GM12892 (cell line): Measurements from ENCODE around the gene KIF11.

ENCODE experiments used
- DNase-seq: peaks from one replicate; pipeline ENCODE4 v3.0.0; 2011; ENCODE audit not compliant: insufficient read length
- FAIRE-seq: peaks from 2 replicates; lab custom pipeline; 2011; peaks lifted over from hg19 to GRCh38; lab: Jason Lieb, UNC
- POLR2A ChIP-seq: IDR thresholded peaks from 2 replicates; pipeline ENCODE4 v1.6.1; 2011; ENCODE audit warnings: low read depth, low read length, control low read depth
- POLR2AphosphoS5 ChIP-seq: IDR thresholded peaks from 2 replicates; pipeline ENCODE4 v1.6.1; 2011; ENCODE audit warnings: low read depth, low read length, control low read depth
- TAF1 ChIP-seq: IDR thresholded peaks from 2 replicates; pipeline ENCODE4 v1.6.1; 2011; ENCODE audit warnings: low read depth, mild to moderate bottlenecking, control low read depth, low read length, borderline replicate concordance

KIF11 gene

DNA sequence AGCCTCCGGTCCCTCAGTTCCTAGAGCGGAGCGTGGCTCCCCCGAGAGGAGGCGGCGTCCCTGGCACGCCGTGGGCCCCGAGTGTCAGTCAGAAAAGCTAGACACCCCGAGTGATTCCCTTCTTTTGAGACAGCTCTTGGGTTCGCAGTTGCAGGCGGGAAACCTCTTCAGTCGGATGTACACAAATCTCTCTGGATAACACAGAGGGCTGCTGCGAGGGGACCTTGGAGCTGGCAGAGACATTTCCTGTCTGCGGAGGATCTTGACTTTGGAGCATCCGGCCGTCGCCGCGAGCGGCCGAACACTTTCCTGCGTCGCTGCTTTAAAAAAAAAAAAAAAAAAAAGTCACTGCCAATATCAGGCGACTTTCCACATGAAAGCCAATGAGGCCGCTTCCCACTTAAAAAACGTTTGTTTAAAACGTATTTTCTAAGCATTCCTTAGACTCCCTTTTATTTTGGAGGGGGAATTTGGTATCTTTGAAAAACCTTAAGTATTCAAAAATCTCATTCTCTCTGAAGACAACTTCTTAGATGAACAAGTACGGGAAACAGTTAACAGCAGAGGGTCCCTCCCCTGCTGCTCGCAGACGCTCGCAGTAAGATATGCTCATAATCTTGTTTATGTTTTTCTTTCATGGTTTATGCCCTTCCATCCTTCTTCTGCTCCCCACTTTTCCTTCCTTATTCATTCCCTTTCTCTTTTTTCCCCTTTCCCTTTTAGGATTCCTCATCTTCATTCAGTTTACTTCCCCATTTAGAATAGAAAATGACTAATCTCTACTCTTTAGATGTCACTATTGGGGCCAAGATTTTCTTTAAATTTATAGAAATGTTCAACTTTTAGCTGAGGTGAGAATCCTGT is 106.8 kb downstream of the KIF11 start:
- DNase-seq (no peak), FAIRE-seq (no peak)
- TF ChIP-seq POLR2A: no peak
- TF ChIP-seq POLR2AphosphoS5: no peak

DNA sequence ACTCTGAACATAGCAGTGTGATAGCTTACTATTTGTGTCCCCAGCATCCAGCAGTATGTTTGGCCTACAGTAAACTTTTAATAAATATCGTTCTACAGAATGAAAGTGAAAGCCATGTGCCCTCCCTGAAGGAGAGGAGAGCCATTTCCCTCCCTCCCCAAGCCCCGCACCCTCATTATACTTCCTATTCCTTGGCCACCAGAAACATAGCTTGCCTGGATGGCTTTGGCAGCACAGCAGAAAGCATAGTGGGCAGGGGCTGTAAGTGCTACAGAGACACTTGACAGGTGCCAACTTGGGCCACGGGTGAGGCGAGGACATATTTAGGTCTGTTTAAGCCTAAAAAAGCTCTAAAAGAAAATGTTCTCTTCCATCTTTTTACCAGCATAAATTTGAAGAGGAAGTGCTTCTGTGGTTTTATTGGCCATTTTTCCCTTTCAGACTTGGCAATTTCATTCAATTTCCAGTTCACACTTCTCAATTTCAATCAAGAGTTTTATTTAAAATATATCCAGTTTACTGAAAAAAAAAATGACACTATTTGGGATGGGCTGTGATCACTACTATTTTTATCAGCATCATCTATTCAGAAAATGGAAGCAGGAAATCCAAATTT is 109.5 kb downstream of the KIF11 start:
- FAIRE-seq: no peak
- no peak for DNase-seq
- no peak for TF ChIP-seq TAF1
- no peak for TF ChIP-seq POLR2AphosphoS5
- no peak for TF ChIP-seq POLR2A
